Caco-2 (cell line): Measurements from ENCODE around the gene TMPRSS4. TPM values are rescaled to one million over a fixed set of nuclear protein-coding genes. Genes with fewer than 3 reads are reported as not detected.

Source experiments
- BruUV-seq: library from RNA; stranded (reverse); fragments of 400-500 nt; replicated peaks from 2 replicates; lab custom pipeline; 2021; lab: Mats Ljungman, UMichigan
- CTCF ChIA-PET: fragments of 300-600 bp; sonication (Branson Sonifier 250); formaldehyde crosslinking; loops from one replicate; lab custom pipeline; 2022; ENCODE audit warnings: antibody characterized with exemption; lab: Charles Lee
- POLR2A ChIA-PET: fragments of 300-600 bp; sonication (Branson Sonifier 250); formaldehyde crosslinking; loops from one replicate; lab custom pipeline; 2022; ENCODE audit warnings: antibody characterized with exemption; lab: Charles Lee
- DNase-seq, 2 experiments: peaks; one replicate each; pipeline versions ENCODE4 v3.0.0 to v3.0.0-alpha.2; 2020 to 2022
- H3K27me3 ChIP-seq: replicated peaks from 2 replicates; pipeline ENCODE4 v1.6.0; 2011; ENCODE audit warnings: low read length; ENCODE audit not compliant: control insufficient read depth, insufficient read depth
- H3K36me3 ChIP-seq: 2 replicates; pipeline ENCODE4 v1.5.1; 2011; ENCODE audit warnings: low read length; ENCODE audit not compliant: control insufficient read depth, insufficient read depth
- H3K4me1 ChIP-seq: fragments of 250-450 bp; sonication (Bioruptor Pico); 2 replicates; pipeline ENCODE4 v1.5.1; 2020; ENCODE audit warnings: mild to moderate bottlenecking
- H3K4me3 ChIP-seq: 2 replicates; pipeline ENCODE4 v1.5.1; 2011; ENCODE audit warnings: low read depth, mild to moderate bottlenecking, control low read depth, low read length
- H3K9me3 ChIP-seq: fragments of 250-450 bp; sonication (Bioruptor Pico); 2 replicates; pipeline ENCODE4 v1.5.1; 2020; ENCODE audit warnings: mild to moderate bottlenecking, moderate library complexity
- H3K27ac Mint-ChIP-seq: one replicate; pipeline ENCODE4 v1.8.0; 2022; ENCODE audit warnings: mixed read lengths; ENCODE audit not compliant: unreplicated experiment
- H3K27me3 Mint-ChIP-seq: one replicate; pipeline ENCODE4 v1.8.0; 2022; ENCODE audit warnings: mixed read lengths; ENCODE audit not compliant: insufficient read depth, unreplicated experiment
- H3K36me3 Mint-ChIP-seq: one replicate; pipeline ENCODE4 v1.8.0; 2022; ENCODE audit warnings: mild to moderate bottlenecking, mixed read lengths; ENCODE audit not compliant: insufficient read depth, unreplicated experiment
- H3K4me1 Mint-ChIP-seq: one replicate; pipeline ENCODE4 v1.8.0; 2022; ENCODE audit warnings: low read depth, mixed read lengths; ENCODE audit not compliant: unreplicated experiment
- H3K4me3 Mint-ChIP-seq: one replicate; pipeline ENCODE4 v1.8.0; 2022; ENCODE audit warnings: mild to moderate bottlenecking, moderate library complexity, mixed read lengths; ENCODE audit not compliant: unreplicated experiment
- H3K9me3 Mint-ChIP-seq: one replicate; pipeline ENCODE4 v1.8.0; 2022; ENCODE audit warnings: mixed read lengths; ENCODE audit not compliant: unreplicated experiment
- CTCF ChIP-seq, 2 experiments: fragments of 200-600 bp in 1 of 2; IDR thresholded peaks; 1 replicate in 1 of 2; 2 replicates in 1 of 2; pipeline versions ENCODE4 v1.5.1 to v1.8.0; 2011 to 2022; ENCODE audit warnings: antibody characterized with exemption in 1 of 2, control low read depth in 1 of 2, inconsistent platforms in 1 of 2, low read depth in 1 of 2, low read length in 1 of 2, mild to moderate bottlenecking in 1 of 2, moderate library complexity in 1 of 2; ENCODE audit not compliant: insufficient read depth in 1 of 2, severe bottlenecking in 1 of 2, unreplicated experiment in 1 of 2
- intact Hi-C: fragments of 100-400 bp; cut with micrococcal nuclease; formaldehyde crosslinking; loops from one replicate; pipeline ENCODE4 v1.10.0; 2022; ENCODE audit not compliant: unreplicated experiment
- total RNA-seq: library from RNA; stranded (reverse); gene quantifications from 2 replicates; pipeline ENCODE4 v1.2.3, GENCODE V29; 2022

The TMPRSS4 gene
- total RNA-seq, 1 experiment from 2014 or later, result 86.4 TPM

- no peaks in the 10 kb centered on the region for H3K9me3 Mint-ChIP-seq
- no peak overlapping the region for H3K4me3 Mint-ChIP-seq
- peaks cover under 1% of the 10 kb centered on the region for H3K4me1 Mint-ChIP-seq
- Histone ChIP-seq H3K4me1 (0 out of 2 replicates have a peak, but pooled peaks cover 3% of the 10 kb centered on the region), H3K9me3 (no peaks in the 10 kb centered on the region), H3K36me3 (no peaks in the 10 kb centered on the region), H3K4me3 (no peak overlapping the region), H3K27me3 (peaks cover 4% of the 10 kb centered on the region)
- no peak overlapping the region for H3K27ac Mint-ChIP-seq
- CTCF ChIA-PET, result no interaction called here
- no TSS peak for BruUV-seq
- TF ChIP-seq CTCF (IDR thresholded peaks at IDR 0.05; ENCODE audit: insufficient read depth in 1 of 2, low read depth in 1 of 2, low read length in 1 of 2, severe bottlenecking in 1 of 2, unreplicated experiment in 1 of 2), result no peak
- H3K27me3 Mint-ChIP-seq, result peaks cover 14% of the 10 kb centered on the region
- POLR2A ChIA-PET, result no interaction called here
- DNase-seq, result no peak
- intact Hi-C loops, result loop anchor here (5.0 to 10.0 kb wide), 2 partner anchors 204 to 507 kb away; no protein-coding TSS in a partner anchor
- H3K36me3 Mint-ChIP-seq, result no peaks in the 10 kb centered on the region
Observed at GRCh38 chr11:118148240-118148639, 71.4 kb downstream of the TMPRSS4 start.

- intact Hi-C loops, result loop anchor here (5.0 to 10.0 kb wide), 2 partner anchors 203 to 506 kb away; no protein-coding TSS in a partner anchor
- no peak overlapping the region for H3K27ac Mint-ChIP-seq
- H3K4me1 Mint-ChIP-seq, result no peaks in the 10 kb centered on the region
- no TSS peak for BruUV-seq
- H3K27me3 Mint-ChIP-seq, result peaks cover 18% of the 10 kb centered on the region
- no peak overlapping the region for H3K4me3 Mint-ChIP-seq
- H3K36me3 Mint-ChIP-seq, result no peaks in the 10 kb centered on the region
- H3K9me3 Mint-ChIP-seq, result no peaks in the 10 kb centered on the region
- CTCF ChIA-PET, result interaction anchor here (1.5 kb wide), 1 partner anchor 23 kb away, joined by 8 read pairs; no protein-coding TSS in a partner anchor
- POLR2A ChIA-PET, result no interaction called here
- Histone ChIP-seq H3K27me3 (peaks cover 5% of the 10 kb centered on the region), H3K36me3 (no peaks in the 10 kb centered on the region), H3K9me3 (no peaks in the 10 kb centered on the region), H3K4me3 (no peak overlapping the region), H3K4me1 (0 out of 2 replicates have a peak, but pooled peaks cover 3% of the 10 kb centered on the region)
- DNase-seq, result no peak
- TF ChIP-seq CTCF (IDR thresholded peaks at IDR 0.05; ENCODE audit: insufficient read depth in 1 of 2, low read depth in 1 of 2, low read length in 1 of 2, severe bottlenecking in 1 of 2, unreplicated experiment in 1 of 2), result no peak
Observed at GRCh38 chr11:118148856-118149255, 72.0 kb downstream of the TMPRSS4 start.

GRCh38 chr11:118149493-118149892 lies 72.6 kb downstream of the TMPRSS4 start:
- intact Hi-C loops, result loop anchor here (5.0 to 10.0 kb wide), 2 partner anchors 203 to 505 kb away; no protein-coding TSS in a partner anchor
- ChIA-PET CTCF (interaction anchor here (1.5 kb wide), 1 partner anchor 22 kb away, joined by 8 read pairs; no protein-coding TSS in a partner anchor), POLR2A (no interaction called here)
- no peak overlapping the region for H3K4me3 Mint-ChIP-seq
- DNase-seq, result no peak
- no peaks in the 10 kb centered on the region for H3K9me3 Mint-ChIP-seq
- no TSS peak for BruUV-seq
- no peaks in the 10 kb centered on the region for H3K36me3 Mint-ChIP-seq
- no peak overlapping the region for H3K27ac Mint-ChIP-seq
- Histone ChIP-seq H3K36me3 (no peaks in the 10 kb centered on the region), H3K4me1 (0 out of 2 replicates have a peak, but pooled peaks cover 3% of the 10 kb centered on the region), H3K27me3 (peaks cover 5% of the 10 kb centered on the region), H3K9me3 (no peaks in the 10 kb centered on the region), H3K4me3 (no peak overlapping the region)
- peaks cover 16% of the 10 kb centered on the region for H3K27me3 Mint-ChIP-seq
- no peak for TF ChIP-seq CTCF (IDR thresholded peaks at IDR 0.05; ENCODE audit: insufficient read depth in 1 of 2, low read depth in 1 of 2, low read length in 1 of 2, severe bottlenecking in 1 of 2, unreplicated experiment in 1 of 2)
- no peaks in the 10 kb centered on the region for H3K4me1 Mint-ChIP-seq
